GM18498 (cell line): ENCODE data around the gene MX2.

Experiments
- ATAC-seq: cut with Tn5 transposase; IDR thresholded peaks from one replicate; pipeline ENCODE4 v1.9.1; 2021; ENCODE audit warnings: mild to moderate bottlenecking, moderate library complexity; ENCODE audit not compliant: unreplicated experiment

MX2 gene

GRCh38 chr21:41378849-41379248, 17.0 kb downstream of the MX2 start:
- no peak for ATAC-seq

GRCh38 chr21:41379901-41380300, 18.1 kb downstream of the MX2 start:
- ATAC-seq, result no peak

DNA sequence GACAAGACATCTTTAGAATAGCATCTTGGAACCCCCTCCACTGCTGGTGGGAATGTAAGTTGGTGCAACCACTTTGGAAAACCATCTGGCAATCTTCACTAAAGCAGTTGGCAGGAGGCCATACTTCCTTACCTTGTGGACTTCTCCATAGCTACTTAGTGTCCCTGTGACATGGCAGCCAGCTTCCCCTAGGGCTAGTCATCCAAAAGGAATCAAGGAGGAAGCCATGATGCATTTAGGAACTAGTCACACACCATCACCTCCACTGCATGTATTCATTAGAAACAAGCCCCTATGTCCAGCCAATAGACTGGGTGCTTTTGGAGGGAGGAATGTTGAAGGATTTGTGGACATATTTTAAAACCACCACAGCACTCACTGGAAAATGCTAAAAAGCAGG, 19.9 kb downstream of the MX2 start:
- ATAC-seq, result no peak

- ATAC-seq, result no peak
Measured at GRCh38 chr21:41387042-41387819, 25.4 kb downstream of the MX2 start.

- ATAC-seq, result no peak
Measured at GRCh38 chr21:41387824-41388223, 26.0 kb downstream of the MX2 start.

DNA sequence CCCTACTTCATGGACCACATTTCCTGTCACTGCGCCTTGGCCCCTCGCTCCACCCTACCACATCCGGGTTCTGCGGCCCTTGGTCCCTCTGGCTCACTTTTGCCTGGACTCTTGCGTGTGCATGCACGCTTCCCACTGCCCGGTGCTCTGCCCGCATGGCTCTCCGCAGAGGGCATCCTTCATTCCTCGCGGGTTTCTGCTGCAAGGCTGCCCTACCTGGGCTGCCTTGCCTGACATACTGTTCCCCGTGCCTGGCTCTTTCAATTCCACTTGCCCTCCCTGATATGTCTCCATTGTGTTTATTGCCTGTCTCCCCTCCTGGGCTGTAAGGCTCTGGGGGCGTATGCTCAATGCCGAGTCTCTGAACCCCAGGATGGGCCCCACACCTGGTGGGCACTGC, 26.4 kb downstream of the MX2 start:
- ATAC-seq, result no peak

DNA sequence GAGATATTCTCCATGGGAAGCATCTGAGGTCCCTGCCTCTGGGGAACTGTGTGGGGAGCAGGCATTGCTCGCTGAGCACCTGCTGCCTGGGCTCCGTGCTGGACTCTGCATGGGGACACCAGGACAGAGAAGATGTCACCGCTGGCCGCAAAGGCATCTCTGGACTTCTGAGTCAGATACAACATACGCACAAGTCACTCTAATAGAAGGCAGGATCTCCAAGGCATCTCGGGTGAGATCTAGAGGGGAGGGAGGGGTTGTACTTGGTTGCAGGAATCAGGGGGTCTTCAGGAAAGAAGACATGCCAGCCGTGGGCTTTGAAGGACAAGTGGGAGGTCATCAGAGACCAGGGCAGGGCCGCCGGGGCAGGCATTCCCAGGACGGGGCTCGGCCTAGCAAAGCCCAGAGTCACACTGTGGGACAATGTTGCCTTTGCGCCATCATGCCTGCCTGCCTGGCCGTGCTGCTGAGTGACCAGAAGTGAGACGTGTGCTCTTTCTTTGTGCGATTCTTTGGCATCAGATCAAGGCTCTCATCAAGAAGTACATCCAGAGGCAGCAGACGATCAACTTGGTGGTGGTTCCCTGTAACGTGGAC, 28.3 kb downstream of the MX2 start:
- ATAC-seq, result no peak

DNA sequence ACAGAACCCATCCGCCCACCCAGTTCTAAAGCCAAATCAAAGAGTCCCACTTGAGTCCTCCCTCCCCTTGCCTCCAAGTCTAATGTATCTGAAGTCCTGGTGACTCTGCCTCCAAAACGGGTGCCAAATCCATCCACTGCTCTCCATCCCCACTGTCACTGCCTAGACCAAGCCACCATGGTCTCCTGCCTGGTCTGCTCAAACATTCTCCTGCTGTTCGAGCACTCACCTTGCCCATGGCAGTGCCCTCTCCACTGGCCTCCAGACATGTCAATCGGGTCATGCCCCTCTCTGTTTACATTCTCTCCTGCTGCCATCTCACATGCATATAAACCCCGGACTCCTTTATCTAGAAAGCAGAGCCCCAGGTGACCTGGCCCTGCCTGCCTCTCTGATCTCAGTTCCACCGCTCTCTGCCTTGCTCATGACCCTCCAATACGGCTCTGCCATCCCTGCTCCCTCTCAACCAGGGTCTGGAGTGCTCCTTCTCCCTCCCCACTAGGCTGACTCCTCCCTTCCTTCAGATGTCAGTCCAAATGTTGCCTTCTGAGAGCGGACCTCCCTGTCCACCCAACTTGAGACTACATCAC, 32.1 kb downstream of the MX2 start:
- ATAC-seq, result no peak

DNA sequence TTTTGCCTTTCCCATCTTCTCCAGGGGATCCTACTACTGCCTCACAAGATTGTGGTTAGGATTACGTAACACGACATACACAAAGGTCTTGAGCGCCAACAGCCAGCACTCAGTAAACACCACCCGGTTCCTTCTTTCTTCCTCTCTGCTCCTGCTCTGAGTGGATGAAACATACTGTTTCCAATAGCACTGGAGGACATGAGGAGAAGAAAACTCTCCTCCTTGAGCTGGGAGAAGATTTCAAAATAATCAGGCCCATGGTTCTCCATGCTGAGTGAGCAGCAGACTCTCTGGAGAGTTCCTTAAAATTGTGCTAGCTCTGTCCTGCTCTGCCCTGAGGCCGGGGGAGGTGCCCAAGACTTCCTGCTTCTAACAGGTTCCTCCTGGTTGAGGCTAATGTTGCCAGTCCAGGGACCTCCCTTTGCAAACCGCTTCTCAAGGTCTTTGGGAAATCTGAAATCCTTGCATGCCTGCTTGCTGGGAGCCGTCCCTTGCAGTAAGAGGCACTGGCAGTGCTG, 34.8 kb downstream of the MX2 start:
- ATAC-seq, result no peak

DNA sequence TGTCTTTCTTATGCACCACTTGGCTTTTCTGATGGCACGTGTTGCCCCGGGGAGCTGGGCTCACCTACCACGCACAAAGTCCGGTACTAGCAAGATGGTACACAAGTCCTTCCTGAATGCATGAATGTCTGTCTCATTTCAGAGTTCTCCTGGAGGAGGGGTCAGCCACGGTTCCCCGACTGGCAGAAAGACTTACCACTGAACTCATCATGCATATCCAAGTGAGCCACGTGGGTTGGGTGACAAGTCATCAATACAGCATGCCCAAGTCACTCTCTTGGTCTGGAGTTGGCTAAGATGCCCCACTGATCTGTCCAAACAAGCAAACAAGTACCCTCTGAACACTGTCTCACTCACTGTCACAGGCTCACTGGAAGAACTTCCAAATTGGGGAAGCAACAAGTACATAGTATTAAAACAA, 35.7 kb downstream of the MX2 start:
- no peak for ATAC-seq

- ATAC-seq, result no peak
Measured at GRCh38 chr21:41398251-41398650, 36.4 kb downstream of the MX2 start.

DNA sequence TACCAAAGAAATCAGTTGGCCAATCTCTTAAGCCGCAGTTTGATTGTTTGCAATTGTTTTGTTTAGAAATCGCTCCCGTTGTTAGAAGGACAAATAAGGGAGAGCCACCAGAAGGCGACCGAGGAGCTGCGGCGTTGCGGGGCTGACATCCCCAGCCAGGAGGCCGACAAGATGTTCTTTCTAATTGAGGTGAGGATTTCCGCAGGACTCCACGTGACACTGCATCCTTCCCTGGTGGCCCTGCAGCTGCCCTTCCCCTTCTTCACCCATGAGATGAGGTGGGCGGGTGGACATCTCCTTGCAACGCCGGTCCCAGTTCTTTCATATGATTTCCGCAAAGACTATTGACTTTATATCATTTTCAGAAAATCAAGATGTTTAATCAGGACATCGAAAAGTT, 37.0 kb downstream of the MX2 start:
- ATAC-seq, result no peak

GRCh38 chr21:41399246-41399800, 37.5 kb downstream of the MX2 start:
- no peak for ATAC-seq

DNA sequence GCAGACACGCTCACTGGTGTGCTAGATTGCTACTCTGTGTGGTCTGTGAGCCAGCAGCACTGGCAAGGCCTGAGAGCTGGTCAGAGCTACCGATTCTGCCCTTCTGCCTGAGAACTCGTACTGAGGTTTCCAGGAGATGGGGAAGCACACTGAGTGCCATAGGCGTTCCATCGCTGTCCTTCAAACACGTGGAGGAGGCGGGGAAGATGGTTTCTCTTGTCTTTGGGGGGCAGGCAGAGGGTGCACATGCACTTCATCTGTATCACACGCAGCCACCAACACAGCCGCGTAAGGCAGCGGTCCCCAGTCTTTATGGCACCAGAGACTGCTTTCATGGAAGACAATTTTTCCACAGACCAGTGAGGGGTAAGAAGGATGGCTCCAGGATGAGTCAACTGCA, 40.4 kb downstream of the MX2 start:
- ATAC-seq, result no peak

- no peak for ATAC-seq
Measured at GRCh38 chr21:41402796-41403195, 41.0 kb downstream of the MX2 start.

DNA sequence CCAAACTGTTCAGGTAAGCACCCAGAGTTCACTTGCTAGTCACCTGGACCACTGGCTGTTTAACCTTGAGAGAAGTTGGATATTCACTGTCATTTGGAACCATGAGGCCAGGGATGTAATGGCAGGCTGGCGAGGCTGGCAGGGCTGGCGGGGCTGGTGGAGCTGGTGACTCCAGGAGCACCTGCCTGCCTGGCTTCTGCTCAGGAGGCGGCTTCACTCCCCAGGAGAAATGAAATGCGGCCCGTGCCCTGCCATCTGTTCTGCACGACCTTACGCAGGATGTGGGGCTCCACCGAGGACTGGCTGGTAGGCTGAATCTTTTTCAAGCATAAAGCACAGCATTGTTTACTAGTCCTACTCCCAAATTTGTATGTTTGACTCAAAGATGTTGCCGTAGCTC, 41.5 kb downstream of the MX2 start:
- no peak for ATAC-seq

- ATAC-seq, result no peak
Measured at GRCh38 chr21:41403966-41404365, 42.1 kb downstream of the MX2 start.

DNA sequence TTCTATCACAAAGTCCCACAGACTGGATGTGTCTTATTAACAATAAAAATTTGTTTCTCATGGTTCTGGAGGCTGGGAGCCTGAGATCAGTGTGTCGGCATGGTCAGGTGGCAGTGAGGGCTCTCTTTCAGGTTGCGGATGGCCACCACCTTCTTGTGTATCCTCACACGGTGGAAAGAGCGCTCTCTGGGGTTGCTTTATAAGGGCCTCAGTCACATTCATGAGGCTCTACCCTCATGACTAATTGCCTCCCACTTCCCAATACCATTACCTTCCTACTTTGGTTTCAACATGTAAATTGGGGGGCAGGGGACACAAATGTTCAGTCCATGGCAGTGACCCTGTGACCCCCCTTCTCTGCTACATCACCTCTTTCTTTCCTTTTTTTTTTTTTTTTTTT, 43.5 kb downstream of the MX2 start:
- ATAC-seq, result no peak

DNA sequence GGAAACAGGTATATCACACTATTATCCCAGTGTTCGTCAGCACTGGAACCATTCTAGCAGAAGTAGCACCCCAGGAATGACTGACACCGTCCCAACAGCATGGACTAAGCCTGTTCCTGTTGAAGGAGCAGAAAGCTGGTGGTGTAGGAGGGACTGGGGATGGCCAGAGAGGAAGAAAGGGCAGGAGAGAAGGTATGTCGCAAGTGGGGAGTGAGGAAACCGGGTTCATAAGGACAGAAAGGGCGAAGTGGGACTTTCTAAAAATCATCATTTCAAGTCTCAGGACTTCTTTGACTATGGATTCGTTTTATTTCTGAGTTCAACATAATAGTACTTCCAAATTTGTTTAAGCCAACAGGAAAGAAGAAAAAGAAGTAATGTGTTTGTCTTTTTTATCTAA, 44.5 kb downstream of the MX2 start:
- ATAC-seq, result no peak

GRCh38 chr21:41407541-41408460, 46.0 kb downstream of the MX2 start:
- no peak for ATAC-seq

DNA sequence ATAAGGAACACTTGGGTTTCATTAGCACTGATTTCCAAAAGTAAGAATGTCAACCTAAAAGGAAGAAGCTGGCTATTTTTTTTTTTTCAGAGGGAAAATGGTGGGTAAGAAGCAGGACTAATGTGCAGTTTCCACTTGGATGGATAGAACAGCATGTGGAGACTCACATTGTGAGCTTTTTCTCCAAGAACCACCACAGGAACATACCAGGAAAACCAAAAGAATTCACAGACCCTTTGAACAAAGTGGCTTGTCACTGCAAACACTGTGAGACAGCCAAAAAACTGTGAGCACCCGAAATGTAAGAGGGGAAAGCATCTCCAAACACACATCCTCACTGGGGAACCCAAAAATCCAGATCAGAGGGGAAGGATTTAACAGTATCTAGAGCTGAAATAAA, 48.5 kb downstream of the MX2 start:
- no peak for ATAC-seq
